ENCODE data around the gene CDC14B.
"Not testable (repeated sequence)": the region's sequence is repeated elsewhere in the genome, so short reads cannot be mapped to it uniquely, and the experiment has no call there.

The CDC14B gene

DNA sequence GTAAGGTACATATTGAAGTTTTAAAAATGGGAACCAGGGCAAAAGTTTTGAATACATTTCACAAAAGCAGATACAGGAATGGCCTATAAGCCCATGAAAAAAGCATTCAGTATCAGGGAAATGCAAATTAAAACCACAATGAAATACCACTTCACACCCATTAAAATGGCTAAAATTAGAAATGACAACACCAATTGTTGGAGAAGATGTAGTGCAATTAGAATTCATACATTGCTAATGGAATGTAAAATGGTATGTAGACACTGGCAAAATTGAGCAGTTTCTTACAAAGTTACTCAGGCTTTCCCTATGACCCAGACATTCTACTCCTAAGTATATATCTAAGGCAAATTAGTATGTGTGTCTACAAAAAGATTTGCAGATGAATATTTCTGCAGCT, 34.2 kb downstream of the CDC14B start:
- DNase-seq = no peak

GRCh38 chr9:96582199-96582598, 37.4 kb downstream of the CDC14B start:
- DNase-seq = not testable (repeated sequence)

GRCh38 chr9:96581786-96582185, 37.9 kb downstream of the CDC14B start:
- no peak for DNase-seq

DNA sequence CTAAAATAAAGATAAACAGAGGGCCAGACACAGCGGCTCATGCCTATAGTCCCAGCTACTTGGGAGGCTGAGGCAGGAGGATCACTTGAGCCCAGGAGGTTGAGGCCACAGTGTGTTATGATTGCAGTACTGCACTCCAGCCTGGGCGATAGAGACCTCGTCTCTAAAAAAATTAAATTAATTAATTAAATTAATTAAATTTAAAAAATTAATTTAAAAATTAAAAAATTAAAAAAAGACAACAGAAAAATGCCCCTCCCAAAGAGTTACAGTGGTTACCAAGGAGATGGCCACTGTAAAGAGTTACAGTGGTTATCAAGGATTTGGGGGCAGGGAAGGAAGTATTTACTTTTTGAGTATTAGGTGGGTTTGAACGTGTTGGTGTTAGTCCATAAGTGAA, 38.3 kb downstream of the CDC14B start:
- DNase-seq = no peak

- DNase-seq = no peak
These were observed 44.7 kb downstream of the CDC14B start for GRCh38 chr9:96574931-96575351.

DNA sequence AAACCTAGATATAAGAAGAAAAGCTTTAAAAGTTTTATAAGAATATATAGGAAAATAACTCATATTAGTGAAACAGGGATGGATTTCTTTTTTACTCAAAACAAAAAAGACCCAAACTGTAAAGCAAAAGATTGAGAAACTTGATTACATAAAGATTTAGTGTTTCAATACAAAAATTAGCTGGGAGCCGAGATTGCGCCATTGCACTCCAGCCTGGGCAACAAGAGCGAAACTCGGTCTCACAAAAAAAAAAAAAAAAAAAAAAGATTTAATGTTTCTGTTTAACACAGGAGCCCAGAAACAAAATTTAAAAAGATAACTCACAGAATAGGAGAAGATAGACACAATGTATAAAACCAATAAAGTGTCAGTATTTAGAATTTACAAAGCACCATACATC, 45.2 kb downstream of the CDC14B start:
- DNase-seq = no peak

- DNase-seq = peak in 2 of 4 experiments; percentile 28
These were observed 52.4 kb downstream of the CDC14B start for GRCh38 chr9:96567203-96567700.

DNA sequence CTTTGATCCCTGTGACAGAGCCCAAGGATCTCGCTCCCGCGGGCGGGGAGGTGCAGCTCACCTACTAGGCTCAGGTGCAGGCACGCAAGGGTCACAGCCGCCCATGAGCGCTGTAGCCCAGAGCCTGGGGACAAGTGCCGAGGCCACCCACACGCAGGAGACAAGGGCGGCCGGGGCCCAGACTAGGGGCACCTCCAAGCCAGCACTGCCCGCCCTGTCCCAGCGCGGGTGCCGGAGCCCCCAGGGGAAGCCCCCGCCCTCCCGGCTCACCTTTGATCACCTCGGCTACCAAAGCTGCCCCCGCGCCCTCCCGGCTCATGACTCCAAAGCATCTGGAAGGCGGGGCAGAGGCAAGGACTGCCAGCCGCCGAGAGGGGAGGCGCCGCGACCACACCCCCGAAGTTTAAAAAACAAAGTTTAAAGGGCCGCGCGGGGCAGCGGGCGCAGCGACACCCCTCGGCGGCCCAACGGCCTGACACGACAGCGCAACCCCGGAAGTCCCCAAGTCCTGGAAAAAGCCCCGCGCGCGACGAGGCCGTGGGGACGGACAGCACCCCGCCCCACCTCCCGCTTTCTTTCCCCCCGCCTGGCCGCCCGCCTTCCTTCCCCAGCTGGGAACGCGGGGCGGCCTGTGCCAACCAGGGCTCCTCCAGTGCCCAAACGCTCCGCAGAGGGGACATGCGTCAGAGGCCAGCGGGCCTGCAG, 53.0 kb downstream of the CDC14B start:
- peak; percentile 27 to 73 (median 62) for DNase-seq

DNA sequence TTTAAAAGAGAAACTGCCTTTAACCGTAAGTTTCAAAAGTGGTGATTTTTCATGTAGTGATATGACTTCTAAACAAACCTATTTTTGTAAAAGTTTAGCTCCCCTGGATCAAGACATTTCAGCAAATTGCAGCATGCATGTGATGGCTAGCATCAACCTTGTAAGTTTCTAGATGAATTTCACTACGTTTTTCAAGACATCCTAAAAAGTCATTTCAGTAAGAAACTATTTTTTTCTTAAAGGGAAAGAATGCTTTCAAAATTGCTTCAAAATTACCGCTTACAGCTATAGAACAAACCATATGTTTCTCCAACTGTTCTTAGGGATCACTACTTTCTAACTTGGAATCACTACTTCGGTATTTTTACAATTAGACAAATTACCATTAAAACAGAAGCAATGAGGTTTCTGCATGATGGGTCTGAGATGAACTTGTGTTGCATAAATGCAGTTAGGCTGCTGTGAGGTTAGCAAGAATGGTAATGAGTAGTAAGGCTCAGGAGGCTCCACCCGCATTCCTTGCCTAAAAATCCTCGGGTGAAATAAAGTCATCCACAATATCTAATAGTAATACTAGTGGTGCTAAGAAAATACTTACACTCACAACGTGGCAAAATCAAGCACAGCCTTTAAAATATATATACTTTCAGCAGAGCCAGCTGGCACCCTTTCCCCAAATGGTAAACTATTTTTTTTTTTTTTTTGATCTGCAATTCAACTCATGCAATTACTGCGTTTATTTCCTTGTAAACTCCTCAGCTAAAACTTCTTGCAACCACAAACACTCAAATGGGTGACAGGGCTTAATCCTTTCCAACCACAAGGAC, 53.8 kb downstream of the CDC14B start:
- DNase-seq = no peak

DNA sequence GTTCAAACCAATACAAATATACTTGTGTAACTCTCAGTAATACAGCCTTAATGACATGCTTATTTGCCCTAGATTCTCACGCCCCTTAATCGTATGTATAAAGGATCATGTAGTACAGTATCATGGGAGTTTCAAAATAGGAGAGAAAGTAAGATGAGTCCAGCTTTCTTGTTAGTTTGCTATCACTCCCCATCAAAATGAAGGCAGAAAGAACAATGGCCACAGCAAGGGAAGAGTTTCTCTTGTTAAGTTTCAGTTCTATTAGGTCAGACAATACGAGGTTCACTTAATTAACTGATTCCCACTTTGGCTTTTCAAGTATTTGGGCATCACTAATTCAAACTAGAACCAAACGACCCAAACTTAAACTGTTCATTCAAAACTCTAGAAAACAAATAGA, 55.4 kb downstream of the CDC14B start:
- no peak for DNase-seq

GRCh38 chr9:96559339-96559943, 60.2 kb downstream of the CDC14B start:
- no peak for DNase-seq

DNA sequence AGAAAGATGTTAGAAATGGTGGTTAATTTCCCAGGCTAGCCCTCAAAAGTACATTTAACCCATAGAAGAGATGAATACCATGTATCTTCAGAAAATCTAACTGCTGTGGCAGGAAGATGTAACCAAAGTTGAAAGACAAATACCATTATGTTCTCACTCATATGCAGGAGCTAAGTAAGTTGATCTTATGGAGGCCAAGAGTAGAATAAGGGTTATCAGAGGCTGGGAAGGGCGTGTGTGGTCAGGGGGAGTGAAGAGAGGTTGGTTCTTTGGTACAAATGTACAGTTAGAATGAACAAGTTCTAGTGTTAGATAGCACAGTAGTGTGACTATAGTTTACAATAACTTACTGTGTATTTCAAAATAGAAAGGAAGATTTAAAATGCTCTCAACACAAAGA, 61.7 kb downstream of the CDC14B start:
- no peak for DNase-seq

DNA sequence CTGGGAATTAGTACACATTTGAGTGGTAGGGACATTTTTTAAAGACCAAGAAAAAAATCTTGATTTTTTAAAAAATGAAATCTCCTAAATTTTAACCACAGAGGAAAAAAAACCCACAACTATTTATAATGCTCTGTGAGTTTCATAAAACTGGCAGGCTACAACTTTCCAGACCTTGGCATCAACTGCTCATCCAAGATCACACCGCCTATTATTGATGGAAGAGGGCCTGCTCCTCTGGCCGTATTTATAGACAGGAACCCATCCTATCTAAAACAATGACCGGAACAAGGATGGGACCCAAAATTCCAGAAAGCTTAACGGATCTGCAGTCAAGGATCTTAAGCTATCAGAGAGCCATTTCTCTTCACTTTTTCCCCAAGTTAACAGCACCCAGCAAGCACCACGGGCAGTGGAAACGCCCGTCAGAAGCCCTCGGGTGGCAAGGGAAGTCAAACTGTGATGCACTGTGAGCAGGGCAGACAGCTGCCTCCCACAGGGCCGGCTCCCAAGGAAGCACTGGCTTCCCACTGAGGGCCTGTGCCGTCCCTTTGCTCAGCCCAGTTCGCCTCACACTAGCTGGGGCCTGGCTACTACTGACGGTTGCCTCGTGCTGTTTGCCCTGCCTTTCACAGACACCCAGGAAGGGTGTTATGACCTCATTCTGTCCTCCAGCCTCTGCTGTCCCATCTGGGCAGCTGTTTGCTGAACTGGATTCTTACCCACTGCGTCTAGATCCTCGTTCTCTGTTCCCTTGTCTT, 62.8 kb downstream of the CDC14B start:
- no peak for DNase-seq

GRCh38 chr9:96555567-96556386, 63.9 kb downstream of the CDC14B start:
- no peak for DNase-seq

DNA sequence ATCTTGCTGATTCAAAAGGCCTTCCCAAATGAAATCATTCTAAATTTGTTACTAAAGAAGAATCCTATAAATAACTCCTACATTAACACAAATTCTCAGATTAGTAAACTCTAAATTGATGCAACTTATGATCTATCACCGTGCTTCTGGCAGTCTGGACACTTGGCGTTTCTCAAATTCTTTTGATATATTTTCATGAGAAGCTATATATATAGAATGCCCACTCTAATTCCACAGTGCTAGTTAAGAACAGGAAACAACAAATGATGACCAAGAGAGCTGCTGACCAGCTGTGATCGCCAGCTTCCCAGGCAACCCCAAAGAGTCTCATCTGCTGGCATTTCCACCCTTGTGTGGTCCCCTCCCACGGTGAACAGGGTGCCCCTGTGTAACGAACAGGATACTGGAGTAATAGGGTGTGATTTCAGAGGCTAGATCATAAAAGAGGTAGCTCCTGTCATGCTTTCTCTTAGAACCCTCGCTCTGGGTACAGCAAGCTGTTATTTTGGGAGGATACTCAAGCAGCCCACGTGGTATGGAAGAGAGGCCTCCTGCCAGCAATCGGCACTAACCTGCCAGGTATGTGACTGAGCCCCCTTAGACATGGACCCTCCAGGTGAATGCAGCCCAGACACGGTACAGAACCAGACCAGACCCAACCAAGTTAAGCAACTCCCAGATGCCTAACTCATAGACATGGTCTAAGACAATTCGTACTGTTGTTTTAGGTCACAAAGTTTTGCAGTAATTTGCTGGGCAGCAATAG, 64.7 kb downstream of the CDC14B start:
- no peak for DNase-seq

GRCh38 chr9:96554326-96554725, 65.3 kb downstream of the CDC14B start:
- no peak for DNase-seq

- DNase-seq = no peak
These were observed 66.6 kb downstream of the CDC14B start for GRCh38 chr9:96553070-96553469.

DNA sequence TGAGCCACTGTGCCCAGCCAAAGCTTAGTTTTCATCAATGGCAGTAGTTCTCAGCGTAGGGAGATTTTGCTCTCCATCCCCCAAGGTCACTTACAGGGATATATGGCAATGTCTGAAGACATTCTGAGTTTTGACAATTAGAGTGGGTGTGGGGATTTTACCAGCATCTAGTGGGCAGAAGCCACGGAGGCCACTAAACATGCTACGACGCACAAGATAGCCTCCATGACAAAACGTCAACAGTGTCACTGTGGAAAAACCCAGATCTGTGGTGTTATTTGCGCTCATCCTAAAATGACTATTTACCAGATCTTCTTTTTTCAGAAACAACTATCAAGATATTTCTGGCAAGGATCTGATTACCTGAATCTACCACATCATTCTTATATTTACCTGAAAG, 68.2 kb downstream of the CDC14B start:
- no peak for DNase-seq

GRCh38 chr9:96550659-96551058, 69.0 kb downstream of the CDC14B start:
- DNase-seq = no peak

DNA sequence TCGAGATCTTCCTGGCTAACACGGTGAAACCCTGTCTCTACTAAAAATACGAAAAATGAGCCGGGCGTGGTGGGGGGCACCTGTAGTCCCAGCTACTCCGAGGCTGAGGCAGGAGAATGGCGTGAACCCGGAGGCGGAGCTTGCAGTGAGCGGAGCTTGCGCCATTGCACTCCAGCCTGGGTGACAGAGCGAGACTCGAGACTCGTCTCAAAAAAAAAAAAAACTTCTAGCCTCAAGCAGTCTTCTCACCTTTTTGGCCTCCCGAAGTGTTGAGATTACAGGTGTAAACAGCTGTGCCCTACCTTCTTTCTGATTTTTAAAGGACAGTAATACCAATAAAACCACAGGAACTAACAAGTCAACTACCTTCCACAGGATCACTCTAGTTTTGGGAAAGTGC, 76.5 kb downstream of the CDC14B start:
- DNase-seq = not testable (repeated sequence)

DNA sequence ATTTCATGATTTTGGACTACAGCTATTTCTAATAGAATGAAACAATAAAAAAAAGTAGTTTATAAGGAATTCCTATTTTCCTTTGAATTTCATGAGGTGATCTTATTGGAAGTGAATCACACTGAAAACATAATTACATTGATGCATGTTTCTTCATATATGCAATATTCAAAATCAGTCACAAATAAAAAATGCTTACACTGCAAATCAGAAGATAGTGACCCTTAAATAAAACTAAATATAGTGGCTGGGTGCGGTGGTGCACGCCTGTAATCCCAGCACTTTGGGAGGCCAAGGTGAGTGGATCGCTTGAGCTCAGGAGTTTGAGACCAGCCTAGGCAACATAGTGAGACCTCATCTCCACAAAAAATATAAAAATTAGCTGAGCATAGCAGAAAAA, 79.5 kb downstream of the CDC14B start:
- no peak for DNase-seq

All from activated naive CD4-positive, alpha-beta T cell (primary cell).